ENCODE measurements around the gene STX1B. TPM values are rescaled to one million over a fixed set of nuclear protein-coding genes. Genes with fewer than 3 reads are reported as not detected.

The STX1B gene
- total and polyA plus RNA-seq, 2 donors (not counting 3 experiments of a cell fraction or from before 2014, with no cell fraction given) = 0.11 to 0.14 TPM

GRCh38 chr16:30942426-30942806 is 68.0 kb downstream of the STX1B start:
- CTCF ChIA-PET = interaction anchor here (1.0 to 6.7 kb wide), 11 partner anchors 9 to 926 kb away, joined by 3 to 60 read pairs (median 5); partner anchors contain the start of gene FBXL19
- dilution Hi-C loops (cut with MboI; ENCODE audit: extremely low pct_ligation_motif_present, low sequenced_read_pairs) = no loop called here
- H3K9ac ChIP-seq (replicated peaks; ENCODE audit: extremely low read depth, insufficient read depth, low read length) = no peak overlapping the region

More at GRCh38 chr16:30942426-30942806, 68.0 kb downstream of the STX1B start:
- Histone ChIP-seq H3K79me2 (ENCODE audit: control insufficient read depth, insufficient read depth, low read length) (no peaks in the 10 kb centered on the region), H4K20me1 (replicated peaks; ENCODE audit: control insufficient read depth, extremely low read depth, insufficient read depth, low read length) (no peaks in the 10 kb centered on the region), H2AFZ (ENCODE audit: low read depth, low read length) (no peak overlapping the region), H3K4me3 (replicated peaks in 1 of 3; ENCODE audit: insufficient read depth in 1 of 3, low read depth in 1 of 3, low read length in 3 of 3) (no peak overlapping the region), H3K4me1 (ENCODE audit: control insufficient read depth, extremely low read depth, insufficient read depth, low read length) (peaks cover 2% of the 10 kb centered on the region), H3K27ac (ENCODE audit: insufficient read depth, low read depth, low read length) (no peak overlapping the region), H3K4me2 (ENCODE audit: insufficient read depth, low read length) (no peak overlapping the region), H3K9me1 (replicated peaks; ENCODE audit: control insufficient read depth, extremely low read depth, insufficient read depth, low read length) (no peaks in the 10 kb centered on the region), H3K9me3 (replicated peaks; ENCODE audit: control insufficient read depth, insufficient read depth, low read length) (no peaks in the 10 kb centered on the region), H3K36me3 (ENCODE audit: control insufficient read depth in 2 of 2, extremely low read depth in 1 of 2, insufficient read depth in 2 of 2, low read length in 2 of 2) (peaks cover 4 to 26% of the 10 kb centered on the region in 2 experiments), H3K27me3 (ENCODE audit: control insufficient read depth in 2 of 2, insufficient read depth in 2 of 2, low read length in 2 of 2) (no peaks in the 10 kb centered on the region)
- TF ChIP-seq GATA2 (IDR thresholded peaks at IDR 0.05; ENCODE audit: insufficient read depth, insufficient read length, low read depth, low read length) (no peak), FOS (IDR thresholded peaks at IDR 0.05; ENCODE audit: borderline replicate concordance, insufficient read depth, low read length) (no peak), POLR2AphosphoS5 (IDR thresholded peaks at IDR 0.05; ENCODE audit: insufficient read depth, low read depth, low read length) (no peak), MYC (IDR thresholded peaks at IDR 0.05; ENCODE audit: low read depth, low read length) (no peak), CTCF (IDR thresholded peaks at IDR 0.05; ENCODE audit: extremely low read depth in 1 of 2, insufficient read depth in 1 of 2, low read depth in 1 of 2, low read length in 2 of 2) (no peak), EZH2 (IDR thresholded peaks at IDR 0.05; ENCODE audit: borderline replicate concordance, low read depth, low read length, severe bottlenecking) (no peak), POLR2A (IDR thresholded peaks at IDR 0.05; ENCODE audit: low read depth, low read length) (no peak), JUN (IDR thresholded peaks at IDR 0.05; ENCODE audit: borderline replicate concordance, insufficient read depth, insufficient read length, low read depth) (no peak)
- TF ChIP-seq, protein P1, sequence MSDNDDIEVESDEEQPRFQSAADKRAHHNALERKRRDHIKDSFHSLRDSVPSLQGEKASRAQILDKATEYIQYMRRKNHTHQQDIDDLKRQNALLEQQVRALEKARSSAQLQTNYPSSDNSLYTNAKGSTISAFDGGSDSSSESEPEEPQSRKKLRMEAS (IDR thresholded peaks at IDR 0.05; ENCODE audit: insufficient read depth, insufficient read length) = no peak
- intact Hi-C loops (cut with micrococcal nuclease) = loop anchor here (1.0 kb wide), 2 partner anchors 20 to 98 kb away; no protein-coding TSS in a partner anchor
- DNase-seq (ENCODE audit: low read depth, low spot score) (no peak), FAIRE-seq (no peak)
- no TSS peak for BruUV-seq (replicated peaks)
- POLR2A ChIA-PET = interaction anchor here (0.6 to 1.6 kb wide), 2 partner anchors 10 to 240 kb away, joined by 3 read pairs; no protein-coding TSS in a partner anchor

Data from endothelial cell of umbilical vein (primary cell).